ENCODE data around the gene URI1. TPM values are rescaled to one million over a fixed set of nuclear protein-coding genes. Genes with fewer than 3 reads are reported as not detected.
"Not testable (repeated sequence)": the region's sequence is repeated elsewhere in the genome, so short reads cannot be mapped to it uniquely, and the experiment has no call there.

The URI1 gene
- total RNA-seq, 2 donors from 2014 or later: 44.5 to 55.3 TPM

GRCh38 chr19:30036154-30037129 is 94.4 kb downstream of the URI1 start:
- no peak for TF ChIP-seq CTCF (IDR thresholded peaks at IDR 0.05)
- no peaks in the 10 kb centered on the region for H3K27me3 ChIP-seq (replicated peaks; ENCODE audit: insufficient read depth)
- H3K4me1 ChIP-seq (ENCODE audit: control insufficient read depth in 1 of 2, low read depth in 2 of 2): no peaks in the 10 kb centered on the region
- ATAC-seq (ENCODE audit: insufficient number of reproducible peaks, low FRiP score, low read depth) (no peak), DNase-seq (ENCODE audit: low spot score) (no peak)
- H3K9me3 ChIP-seq: peaks cover 5% of the 10 kb centered on the region
- peaks cover 15% of the 10 kb centered on the region for H3K36me3 ChIP-seq
- no peak overlapping the region for H3K27ac ChIP-seq
- H3K4me3 ChIP-seq: no peak overlapping the region

GRCh38 chr19:30037835-30038234 is 95.8 kb downstream of the URI1 start:
- Histone ChIP-seq H3K27me3 (replicated peaks; ENCODE audit: insufficient read depth) (no peaks in the 10 kb centered on the region), H3K4me1 (ENCODE audit: control insufficient read depth in 1 of 2, low read depth in 2 of 2) (no peaks in the 10 kb centered on the region), H3K36me3 (peaks cover 15% of the 10 kb centered on the region), H3K27ac (no peak overlapping the region), H3K9me3 (peaks cover 5% of the 10 kb centered on the region), H3K4me3 (no peak overlapping the region)
- no peak for TF ChIP-seq CTCF (IDR thresholded peaks at IDR 0.05)
- ATAC-seq (ENCODE audit: insufficient number of reproducible peaks, low FRiP score, low read depth) (no peak), DNase-seq (ENCODE audit: low spot score) (no peak)

- DNase-seq (ENCODE audit: low spot score); H3K27me3 ChIP-seq (replicated peaks; ENCODE audit: insufficient read depth); H3K27ac ChIP-seq; ATAC-seq (ENCODE audit: insufficient number of reproducible peaks, low FRiP score, low read depth); H3K36me3 ChIP-seq; H3K9me3 ChIP-seq; H3K4me1 ChIP-seq (ENCODE audit: control insufficient read depth in 1 of 2, low read depth in 2 of 2); H3K4me3 ChIP-seq: not testable (repeated sequence)
These were observed 99.9 kb downstream of the URI1 start for GRCh38 chr19:30041931-30042330.

- H3K36me3 ChIP-seq; H3K4me1 ChIP-seq (ENCODE audit: control insufficient read depth in 1 of 2, low read depth in 2 of 2); H3K4me3 ChIP-seq; H3K27me3 ChIP-seq (replicated peaks; ENCODE audit: insufficient read depth); H3K27ac ChIP-seq; H3K9me3 ChIP-seq; DNase-seq (ENCODE audit: low spot score); ATAC-seq (ENCODE audit: insufficient number of reproducible peaks, low FRiP score, low read depth): not testable (repeated sequence)
These were observed 101.0 kb downstream of the URI1 start for GRCh38 chr19:30043008-30043407.

GRCh38 chr19:30044273-30045248 is 102.5 kb downstream of the URI1 start:
- ATAC-seq (ENCODE audit: insufficient number of reproducible peaks, low FRiP score, low read depth) (no peak), DNase-seq (ENCODE audit: low spot score) (no peak)
- Histone ChIP-seq H3K36me3 (no peaks in the 10 kb centered on the region), H3K27ac (no peak overlapping the region), H3K4me1 (ENCODE audit: control insufficient read depth in 1 of 2, low read depth in 2 of 2) (no peaks in the 10 kb centered on the region), H3K9me3 (no peaks in the 10 kb centered on the region), H3K4me3 (no peak overlapping the region), H3K27me3 (replicated peaks; ENCODE audit: insufficient read depth) (no peaks in the 10 kb centered on the region)
- TF ChIP-seq CTCF (IDR thresholded peaks at IDR 0.05): no peak

GRCh38 chr19:30046522-30046921 is 104.5 kb downstream of the URI1 start:
- no peaks in the 10 kb centered on the region for H3K36me3 ChIP-seq
- DNase-seq (ENCODE audit: low spot score) (no peak), ATAC-seq (ENCODE audit: insufficient number of reproducible peaks, low FRiP score, low read depth) (no peak)
- no peaks in the 10 kb centered on the region for H3K27me3 ChIP-seq (replicated peaks; ENCODE audit: insufficient read depth)
- H3K9me3 ChIP-seq: no peaks in the 10 kb centered on the region
- TF ChIP-seq CTCF (IDR thresholded peaks at IDR 0.05): no peak
- H3K27ac ChIP-seq: no peak overlapping the region
- no peak overlapping the region for H3K4me3 ChIP-seq
- no peaks in the 10 kb centered on the region for H3K4me1 ChIP-seq (ENCODE audit: control insufficient read depth in 1 of 2, low read depth in 2 of 2)
